ENCODE measurements around the gene GAB2.

GAB2 gene

GRCh38 chr11:78244080-78244479 lies 173.5 kb downstream of the GAB2 start:
- no peak for DNase-seq

GRCh38 chr11:78241475-78241874 lies 176.1 kb downstream of the GAB2 start:
- H2AFZ ChIP-seq (ENCODE audit: low read depth, low read length): no peak overlapping the region
- H3K9me3 ChIP-seq (ENCODE audit: insufficient read depth, low read length, severe bottlenecking): peaks cover 8% of the 10 kb centered on the region
- ATAC-seq (ENCODE audit: insufficient read depth, low read depth) (no peak), DNase-seq (no peak)
- no peak overlapping the region for H3K4me2 ChIP-seq (ENCODE audit: insufficient read depth, low read length)
- H4K20me1 ChIP-seq (ENCODE audit: insufficient read depth, low read length): no peaks in the 10 kb centered on the region; the same call in 1 of the 2 replicates
- peaks cover 69% of the 10 kb centered on the region for H3K36me3 ChIP-seq (ENCODE audit: insufficient read depth, low read length)
- peaks cover 33% of the 10 kb centered on the region for H3K4me1 ChIP-seq (ENCODE audit: insufficient read depth, low read length)
- peak overlapping the region; percentile 35; the same call in 1 of the 2 replicates for H3K27ac ChIP-seq (ENCODE audit: low read length)
- H3K27me3 ChIP-seq (ENCODE audit: insufficient read depth, low read length, poor library complexity): no peaks in the 10 kb centered on the region
- no peak overlapping the region for H3K9ac ChIP-seq (ENCODE audit: low read depth, low read length)
- H3K79me2 ChIP-seq (ENCODE audit: insufficient read depth, low read length): peaks cover 81% of the 10 kb centered on the region
- TF ChIP-seq CTCF (IDR thresholded peaks at IDR 0.05; ENCODE audit: borderline replicate concordance, extremely low read depth, low read length, poor library complexity, severe bottlenecking) (no peak), EZH2 (IDR thresholded peaks at IDR 0.05; ENCODE audit: borderline replicate concordance, low read depth, low read length, severe bottlenecking) (no peak)
- H3K4me3 ChIP-seq (ENCODE audit: low read depth in 1 of 2, low read length in 2 of 2): no peak overlapping the region

More at GRCh38 chr11:78244080-78244479, 173.5 kb downstream of the GAB2 start:
- ATAC-seq (ENCODE audit: insufficient read depth, low read depth): peak; percentile 34; the same call in 1 of the 3 replicates
- no peaks in the 10 kb centered on the region for H3K27me3 ChIP-seq (ENCODE audit: insufficient read depth, low read length, poor library complexity)
- no peak overlapping the region for H3K4me3 ChIP-seq (ENCODE audit: low read depth in 1 of 2, low read length in 2 of 2)
- peak overlapping the region; percentile 3; the same call in 1 of the 2 replicates for H3K9ac ChIP-seq (ENCODE audit: low read depth, low read length)
- peaks cover 78% of the 10 kb centered on the region for H3K79me2 ChIP-seq (ENCODE audit: insufficient read depth, low read length)
- TF ChIP-seq EZH2 (IDR thresholded peaks at IDR 0.05; ENCODE audit: borderline replicate concordance, low read depth, low read length, severe bottlenecking) (no peak), CTCF (IDR thresholded peaks at IDR 0.05; ENCODE audit: borderline replicate concordance, extremely low read depth, low read length, poor library complexity, severe bottlenecking) (no peak)
- H3K9me3 ChIP-seq (ENCODE audit: insufficient read depth, low read length, severe bottlenecking): peaks cover 8% of the 10 kb centered on the region
- no peak overlapping the region for H2AFZ ChIP-seq (ENCODE audit: low read depth, low read length)
- H4K20me1 ChIP-seq (ENCODE audit: insufficient read depth, low read length): no peaks in the 10 kb centered on the region
- H3K27ac ChIP-seq (ENCODE audit: low read length): peak overlapping the region; percentile 84
- H3K4me2 ChIP-seq (ENCODE audit: insufficient read depth, low read length): peak overlapping the region; percentile 35
- peaks cover 77% of the 10 kb centered on the region for H3K36me3 ChIP-seq (ENCODE audit: insufficient read depth, low read length)
- H3K4me1 ChIP-seq (ENCODE audit: insufficient read depth, low read length): peaks cover 41% of the 10 kb centered on the region

GRCh38 chr11:78239781-78240180 lies 177.8 kb downstream of the GAB2 start:
- Histone ChIP-seq H3K4me1 (ENCODE audit: insufficient read depth, low read length) (peaks cover 16% of the 10 kb centered on the region), H3K27me3 (ENCODE audit: insufficient read depth, low read length, poor library complexity) (no peaks in the 10 kb centered on the region), H3K9me3 (ENCODE audit: insufficient read depth, low read length, severe bottlenecking) (peaks cover 8% of the 10 kb centered on the region), H3K36me3 (ENCODE audit: insufficient read depth, low read length) (peaks cover 67% of the 10 kb centered on the region), H3K4me2 (ENCODE audit: insufficient read depth, low read length) (no peak overlapping the region), H2AFZ (ENCODE audit: low read depth, low read length) (no peak overlapping the region), H3K27ac (ENCODE audit: low read length) (peak overlapping the region; percentile 26), H3K9ac (ENCODE audit: low read depth, low read length) (no peak overlapping the region), H3K79me2 (ENCODE audit: insufficient read depth, low read length) (peaks cover 92% of the 10 kb centered on the region), H3K4me3 (ENCODE audit: low read depth in 1 of 2, low read length in 2 of 2) (no peak overlapping the region), H4K20me1 (ENCODE audit: insufficient read depth, low read length) (no peaks in the 10 kb centered on the region; the same call in 1 of the 2 replicates)
- ATAC-seq (ENCODE audit: insufficient read depth, low read depth) (no peak), DNase-seq (no peak)
- no peak for TF ChIP-seq EZH2 (IDR thresholded peaks at IDR 0.05; ENCODE audit: borderline replicate concordance, low read depth, low read length, severe bottlenecking)
- TF ChIP-seq CTCF (IDR thresholded peaks at IDR 0.05; ENCODE audit: borderline replicate concordance, extremely low read depth, low read length, poor library complexity, severe bottlenecking): no peak

Data from DND-41 (cell line).